ENCODE data around the gene ANP32E.
A peak's percentile ranks its signal among the peaks of the same experiment; 100 is the strongest.
"Not testable (repeated sequence)": the region's sequence is repeated elsewhere in the genome, so short reads cannot be mapped to it uniquely, and the experiment has no call there.

Gene ANP32E

GRCh38 chr1:150257624-150258585 is 22.0 kb upstream of the ANP32E start, which contains the start of gene CA14:
Gene CA14, plus strand, starts transcription at chr1:150257774. Its CDS starts 355 bp downstream, at chr1:150258129.
- no peak for DNase-seq (ENCODE audit: low read depth in 2 of 3, low spot score in 2 of 3)

GRCh38 chr1:150256554-150257341 is 20.8 kb upstream of the ANP32E start:
- no peak for DNase-seq (ENCODE audit: low read depth in 2 of 3, low spot score in 2 of 3)

GRCh38 chr1:150256198-150256553 is 20.3 kb upstream of the ANP32E start:
- DNase-seq (ENCODE audit: low read depth in 2 of 3, low spot score in 2 of 3) = no peak

- DNase-seq (ENCODE audit: low read depth in 2 of 3, low spot score in 2 of 3) = no peak
Measured at GRCh38 chr1:150249936-150250335, 14.0 kb upstream of the ANP32E start.

- no peak for DNase-seq (ENCODE audit: low read depth in 2 of 3, low spot score in 2 of 3)
Measured at GRCh38 chr1:150243003-150243402, 7.1 kb upstream of the ANP32E start.

GRCh38 chr1:150237746-150238145 is 1.8 kb upstream of the ANP32E start:
- DNase-seq (ENCODE audit: low read depth in 2 of 3, low spot score in 2 of 3) = no peak

GRCh38 chr1:150237176-150237575 is 1.3 kb upstream of the ANP32E start:
- DNase-seq (ENCODE audit: low read depth in 2 of 3, low spot score in 2 of 3) = not testable (repeated sequence)

- no peak for DNase-seq (ENCODE audit: low read depth in 2 of 3, low spot score in 2 of 3)
Measured at GRCh38 chr1:150236614-150237100, 745 bp upstream of the ANP32E start.

GRCh38 chr1:150235294-150235851 is 539 bp downstream of the ANP32E start:
- DNase-seq (ENCODE audit: low read depth in 2 of 3, low spot score in 2 of 3) = peak in 1 of 3 experiments; percentile 25

GRCh38 chr1:150234566-150235293 is 1.2 kb downstream of the ANP32E start:
- peak; percentile 75 to 91 (median 77) for DNase-seq (ENCODE audit: low read depth in 2 of 3, low spot score in 2 of 3)

- DNase-seq (ENCODE audit: low read depth in 2 of 3, low spot score in 2 of 3) = no peak
Measured at GRCh38 chr1:150234309-150234565, 1.7 kb downstream of the ANP32E start.

GRCh38 chr1:150233359-150234308 is 2.3 kb downstream of the ANP32E start:
- DNase-seq (ENCODE audit: low read depth in 2 of 3, low spot score in 2 of 3) = peak in 1 of 3 experiments; percentile 10

GRCh38 chr1:150232921-150233320 is 3.0 kb downstream of the ANP32E start:
- not testable (repeated sequence) for DNase-seq (ENCODE audit: low read depth in 2 of 3, low spot score in 2 of 3)

- not testable (repeated sequence) for DNase-seq (ENCODE audit: low read depth in 2 of 3, low spot score in 2 of 3)
Measured at GRCh38 chr1:150228246-150228645, 7.7 kb downstream of the ANP32E start.

GRCh38 chr1:150227228-150227627 is 8.7 kb downstream of the ANP32E start:
- no peak for DNase-seq (ENCODE audit: low read depth in 2 of 3, low spot score in 2 of 3)

- no peak for DNase-seq (ENCODE audit: low read depth in 2 of 3, low spot score in 2 of 3)
Measured at GRCh38 chr1:150226486-150226885, 9.4 kb downstream of the ANP32E start.

- no peak for DNase-seq (ENCODE audit: low read depth in 2 of 3, low spot score in 2 of 3)
Measured at GRCh38 chr1:150225546-150225945, 10.4 kb downstream of the ANP32E start.

- no peak for DNase-seq (ENCODE audit: low read depth in 2 of 3, low spot score in 2 of 3)
Measured at GRCh38 chr1:150224983-150225382, 10.9 kb downstream of the ANP32E start.

- DNase-seq (ENCODE audit: low read depth in 2 of 3, low spot score in 2 of 3) = no peak
Measured at GRCh38 chr1:150221552-150221951, 14.4 kb downstream of the ANP32E start.

- not testable (repeated sequence) for DNase-seq (ENCODE audit: low read depth in 2 of 3, low spot score in 2 of 3)
Measured at GRCh38 chr1:150215855-150216254, 20.1 kb downstream of the ANP32E start.
